Stimulated activated CD4-positive, alpha-beta T cell treated with anti-CD3 and anti-CD28 coated beads, Interleukin-15, amount 100 ng/mL, for 1 hour (primary cell): ENCODE data around the gene MAP2K3.

Experiments
- DNase-seq, 2 donors: peaks; one replicate each; pipeline ENCODE4 v3.0.0-alpha.2; 2020; ENCODE audit warnings: low read depth in 1 of 2, low spot score in 1 of 2

Gene MAP2K3

GRCh38 chr17:21282231-21282630 lies 2.3 kb upstream of the MAP2K3 start:
- no peak for DNase-seq

- no peak for DNase-seq
Observed at GRCh38 chr17:21282850-21283249, 1.7 kb upstream of the MAP2K3 start.

GRCh38 chr17:21283482-21284318 lies 811 bp upstream of the MAP2K3 start:
- DNase-seq = no peak

GRCh38 chr17:21285164-21286065 lies 904 bp downstream of the MAP2K3 start:
- no peak for DNase-seq

GRCh38 chr17:21286066-21286770 lies 1.7 kb downstream of the MAP2K3 start:
- no peak for DNase-seq

- DNase-seq = no peak
Observed at GRCh38 chr17:21286909-21287702, 2.6 kb downstream of the MAP2K3 start.

GRCh38 chr17:21287703-21288449 lies 3.4 kb downstream of the MAP2K3 start:
- DNase-seq = peak; percentile 89 to 93

GRCh38 chr17:21288571-21289017 lies 4.1 kb downstream of the MAP2K3 start:
- DNase-seq = no peak

GRCh38 chr17:21289175-21289901 lies 4.8 kb downstream of the MAP2K3 start:
- DNase-seq = no peak

- no peak for DNase-seq
Observed at GRCh38 chr17:21289902-21290571, 5.5 kb downstream of the MAP2K3 start.

GRCh38 chr17:21291357-21291756 lies 6.8 kb downstream of the MAP2K3 start:
- no peak for DNase-seq

GRCh38 chr17:21291862-21292261 lies 7.4 kb downstream of the MAP2K3 start:
- no peak for DNase-seq

GRCh38 chr17:21292867-21293830 lies 8.6 kb downstream of the MAP2K3 start:
- no peak for DNase-seq

- no peak for DNase-seq
Observed at GRCh38 chr17:21293831-21294210, 9.3 kb downstream of the MAP2K3 start.

- DNase-seq = no peak
Observed at GRCh38 chr17:21294321-21295035, 10.0 kb downstream of the MAP2K3 start.

- no peak for DNase-seq
Observed at GRCh38 chr17:21295036-21295952, 10.8 kb downstream of the MAP2K3 start.
